B cell (primary cell): ENCODE measurements around the gene TRIM60. TPM values are rescaled to one million over a fixed set of nuclear protein-coding genes. Genes with fewer than 3 reads are reported as not detected.
"Not testable (repeated sequence)": the region's sequence is repeated elsewhere in the genome, so short reads cannot be mapped to it uniquely, and the experiment has no call there.

Experiments used
- ATAC-seq: fragments of 200-7000 bp; cut with Tn5 transposase; one replicate; pipeline ENCODE4 v1.10.0; 2021; ENCODE audit warnings: low read depth, mild to moderate bottlenecking, moderate number of reproducible peaks, moderate library complexity
- CTCF ChIA-PET: fragments of 350-600 bp; sonication (Branson Sonifier 250); formaldehyde crosslinking; loops from one replicate; lab custom pipeline; 2021; ENCODE audit warnings: antibody characterized with exemption, inconsistent platforms; lab: Charles Lee
- POLR2A ChIA-PET: fragments of 350-600 bp; sonication (Branson Sonifier 250); formaldehyde crosslinking; loops from one replicate; lab custom pipeline; 2021; ENCODE audit warnings: antibody characterized with exemption; lab: Charles Lee
- DNase-seq: peaks from one replicate; pipeline ENCODE4 v3.0.0; 2013
- H2AFZ ChIP-seq: 2 replicates; pipeline ENCODE4 v1.6.1; 2012; ENCODE audit warnings: mild to moderate bottlenecking, low read depth, low read length; ENCODE audit not compliant: insufficient read depth, poor library complexity, severe bottlenecking
- H3K27ac ChIP-seq, 2 donors: 1 replicate in 1 of 2; 2 replicates in 1 of 2; pipeline ENCODE4 v1.5.1; 2012 to 2013; ENCODE audit warnings: low read length in 2 of 2, mild to moderate bottlenecking in 2 of 2, moderate library complexity in 1 of 2
- H3K27me3 ChIP-seq, 4 experiments: fragments of 200-600 bp in 1 of 4; sonication (generic) in 1 of 4; replicated peaks in 1 of 4; 1 replicate in 2 of 4; 2 replicates in 2 of 4; pipeline versions ENCODE4 v1.6.1 to v1.7.0; 2013 to 2016; ENCODE audit warnings: low read length in 3 of 4, mild to moderate bottlenecking in 2 of 4, mixed read lengths in 1 of 4, moderate library complexity in 1 of 4; ENCODE audit not compliant: insufficient read depth in 4 of 4, control insufficient read depth in 3 of 4; ENCODE audit errors: control extremely low read depth in 1 of 4
- H3K36me3 ChIP-seq, 2 experiments: replicated peaks in 1 of 2; 1 replicate in 1 of 2; 2 replicates in 1 of 2; pipeline versions ENCODE4 v1.6.1 to v1.7.1; 2013; ENCODE audit warnings: low read length in 1 of 2; ENCODE audit not compliant: insufficient read depth in 2 of 2, control insufficient read depth in 1 of 2; ENCODE audit errors: control extremely low read depth in 1 of 2, extremely low read depth in 1 of 2
- H3K4me1 ChIP-seq, 2 donors: fragments of 200-600 bp in 1 of 2; sonication (generic) in 1 of 2; 1 replicate in 1 of 2; 2 replicates in 1 of 2; pipeline versions ENCODE4 v1.5.1 to v1.6.1; 2013 to 2017; ENCODE audit warnings: low read length in 2 of 2; ENCODE audit not compliant: control insufficient read depth in 2 of 2, insufficient read depth in 2 of 2
- H3K4me2 ChIP-seq: replicated peaks from 2 replicates; pipeline ENCODE3; 2012; ENCODE audit warnings: mild to moderate bottlenecking, low read depth, low read length; ENCODE audit not compliant: poor library complexity, severe bottlenecking
- H3K4me3 ChIP-seq, 5 experiments: fragments of 200-600 bp in 1 of 5; sonication (generic) in 1 of 5; 1 replicate in 3 of 5; 2 replicates in 2 of 5; pipeline versions ENCODE4 v1.5.1 to v1.7.0; 2011 to 2016; ENCODE audit warnings: low read length in 4 of 5, mild to moderate bottlenecking in 4 of 5, low read depth in 2 of 5, control low read depth in 1 of 5, moderate library complexity in 1 of 5; ENCODE audit not compliant: insufficient read depth in 1 of 5; ENCODE audit errors: control extremely low read depth in 1 of 5, extremely low read depth in 1 of 5
- H3K79me2 ChIP-seq: fragments of 200-600 bp; sonication (generic); one replicate; pipeline ENCODE4 v1.6.0; 2016; ENCODE audit warnings: low read length; ENCODE audit not compliant: control insufficient read depth, insufficient read depth
- H3K9ac ChIP-seq: fragments of 200-600 bp; sonication (generic); 2 replicates; pipeline ENCODE4 v1.6.1; 2017; ENCODE audit warnings: mild to moderate bottlenecking, low read length, moderate library complexity
- H3K9me3 ChIP-seq, 3 donors: one replicate each; pipeline versions ENCODE4 v1.6.1 to v1.7.1; 2013; ENCODE audit warnings: low read length in 2 of 3; ENCODE audit not compliant: control insufficient read depth in 2 of 3, insufficient read depth in 1 of 3; ENCODE audit errors: control extremely low read depth in 1 of 3
- H4K20me1 ChIP-seq: 2 replicates; pipeline ENCODE4 v1.6.0; 2012; ENCODE audit warnings: mild to moderate bottlenecking, low read length; ENCODE audit not compliant: insufficient read depth, control insufficient read depth, poor library complexity, severe bottlenecking
- H3K27ac Mint-ChIP-seq: one replicate; pipeline ENCODE4 v1.8.0; 2021; ENCODE audit warnings: mixed read lengths
- H3K27me3 Mint-ChIP-seq: one replicate; pipeline ENCODE4 v1.8.0; 2021; ENCODE audit warnings: mixed read lengths
- H3K4me1 Mint-ChIP-seq: one replicate; pipeline ENCODE4 v1.8.0; 2021; ENCODE audit warnings: mixed read lengths
- H3K4me3 Mint-ChIP-seq: one replicate; pipeline ENCODE4 v1.8.0; 2021; ENCODE audit warnings: mixed read lengths
- H3K9me3 Mint-ChIP-seq: one replicate; pipeline ENCODE4 v1.8.0; 2022; ENCODE audit warnings: mixed read lengths; ENCODE audit not compliant: insufficient read depth
- EZH2 ChIP-seq: IDR thresholded peaks from 2 replicates; pipeline ENCODE4 v1.6.1; 2012; ENCODE audit warnings: borderline replicate concordance, low read depth, mild to moderate bottlenecking, moderate library complexity, low read length; ENCODE audit not compliant: insufficient read depth, poor library complexity, severe bottlenecking
- WGBS: methylation state at CpG from one replicate; pipeline ENCODE4 v1.1.5; 2013; ENCODE audit warnings: missing lambda C conversion rate; ENCODE audit not compliant: insufficient coverage; 5-methylcytosine and 5-hydroxymethylcytosine counted together
- intact Hi-C: fragments of 100-400 bp; cut with micrococcal nuclease; formaldehyde crosslinking; loops from one replicate; pipeline ENCODE4 v1.10.0; 2022
- polyA plus RNA-seq: library from polyadenylated mRNA; depleted of rRNA; stranded (reverse); fragments of >200 nt; gene quantifications from 2 replicates; pipeline ENCODE4 v1.2.3, GENCODE V29; 2012
- total RNA-seq, 2 donors: library from RNA; stranded (reverse); fragments of 120-200 nt in 1 of 2; gene quantifications; 1 replicate in 1 of 2; 2 replicates in 1 of 2; pipeline versions ENCODE4 v1.2.3 to v1.2.4, GENCODE V29; 2013 to 2022
- TF ChIP-seq, protein P1 (sequence below): fragments of 200-600 bp; IDR thresholded peaks from one replicate; pipeline ENCODE4 v1.8.0; 2022; ENCODE audit warnings: antibody characterized with exemption, mild to moderate bottlenecking

TRIM60 gene
- total and polyA plus RNA-seq, 2 donors (not counting 1 experiment from before 2014, with no cell fraction given) = not detected

DNA sequence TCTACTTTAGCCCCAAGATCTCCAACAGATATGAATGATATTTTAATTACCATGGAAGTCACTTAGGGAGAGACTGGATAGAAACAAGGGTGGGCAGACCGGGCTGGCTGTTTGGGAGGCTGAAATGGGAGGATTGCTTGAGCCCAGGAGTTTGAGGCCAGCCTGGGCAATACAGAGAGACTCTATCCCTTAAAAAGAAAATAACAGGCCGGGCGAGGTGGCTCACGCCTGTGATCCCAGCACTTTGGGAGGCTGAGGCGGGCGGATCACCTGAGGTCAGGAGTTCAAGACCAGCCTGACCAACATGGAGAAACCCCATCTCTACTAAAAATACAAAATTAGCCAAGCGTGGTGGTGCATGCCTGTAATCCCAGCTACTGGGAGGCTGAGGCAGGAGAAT, 53.0 kb downstream of the TRIM60 start:
- H3K4me1 Mint-ChIP-seq, H3K27ac Mint-ChIP-seq, H3K4me3 Mint-ChIP-seq, H3K9me3 ChIP-seq, intact Hi-C loops, DNase-seq, POLR2A ChIA-PET, H3K4me3 ChIP-seq, H3K79me2 ChIP-seq, H3K9me3 Mint-ChIP-seq, H3K4me2 ChIP-seq, H3K4me1 ChIP-seq, H3K27ac ChIP-seq, H3K27me3 Mint-ChIP-seq, ATAC-seq, H2AFZ ChIP-seq, H4K20me1 ChIP-seq, H3K9ac ChIP-seq, H3K27me3 ChIP-seq: not testable (repeated sequence)
- CTCF ChIA-PET = interaction anchor here (0.6 kb wide), 1 partner anchor 263 kb away, joined by 3 read pairs; no protein-coding TSS in a partner anchor
- no CpG with 5 or more reads among the region's 7 CpGs for WGBS
- H3K36me3 ChIP-seq = peaks cover 0 to 32% of the 10 kb centered on the region in 2 experiments

DNA sequence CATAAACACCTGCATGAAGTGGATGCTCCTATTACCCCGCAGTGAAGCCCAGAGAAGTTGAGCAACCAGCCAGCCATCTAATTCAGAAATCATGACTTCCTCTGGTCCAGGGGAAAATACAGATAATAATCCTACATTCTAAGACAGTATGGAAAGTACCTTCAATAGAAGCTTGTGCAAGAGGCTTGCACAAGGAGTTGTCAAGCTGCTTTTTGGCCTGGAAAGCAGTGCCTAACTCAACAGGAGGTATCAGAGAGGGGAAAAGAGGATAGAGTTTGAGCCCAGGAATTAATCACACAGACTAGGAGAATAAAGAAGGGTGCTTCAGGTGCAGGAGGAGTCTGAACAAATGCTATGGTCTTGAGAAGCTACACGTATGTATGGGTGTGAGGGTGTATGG, 54.1 kb downstream of the TRIM60 start:
- Histone ChIP-seq H3K36me3 (peaks cover 0 to 30% of the 10 kb centered on the region in 2 experiments), H4K20me1 (no peaks in the 10 kb centered on the region), H3K9ac (no peak overlapping the region), H3K4me2 (no peak overlapping the region), H3K4me3 (no peak overlapping the region), H2AFZ (no peak overlapping the region), H3K79me2 (no peaks in the 10 kb centered on the region), H3K4me1 (no peaks in the 10 kb centered on the region), H3K27ac (no peak overlapping the region), H3K27me3 (no peaks in the 10 kb centered on the region), H3K9me3 (no peaks in the 10 kb centered on the region)
- WGBS = 89% methylated on average over 1 of the region's 2 CpGs
- ATAC-seq (no peak), DNase-seq (no peak)
- Mint-ChIP-seq H3K4me1 (no peaks in the 10 kb centered on the region), H3K27ac (no peak overlapping the region), H3K4me3 (no peak overlapping the region), H3K27me3 (no peaks in the 10 kb centered on the region), H3K9me3 (no peaks in the 10 kb centered on the region)
- ChIA-PET CTCF (no interaction called here), POLR2A (no interaction called here)
- TF ChIP-seq, protein P1, sequence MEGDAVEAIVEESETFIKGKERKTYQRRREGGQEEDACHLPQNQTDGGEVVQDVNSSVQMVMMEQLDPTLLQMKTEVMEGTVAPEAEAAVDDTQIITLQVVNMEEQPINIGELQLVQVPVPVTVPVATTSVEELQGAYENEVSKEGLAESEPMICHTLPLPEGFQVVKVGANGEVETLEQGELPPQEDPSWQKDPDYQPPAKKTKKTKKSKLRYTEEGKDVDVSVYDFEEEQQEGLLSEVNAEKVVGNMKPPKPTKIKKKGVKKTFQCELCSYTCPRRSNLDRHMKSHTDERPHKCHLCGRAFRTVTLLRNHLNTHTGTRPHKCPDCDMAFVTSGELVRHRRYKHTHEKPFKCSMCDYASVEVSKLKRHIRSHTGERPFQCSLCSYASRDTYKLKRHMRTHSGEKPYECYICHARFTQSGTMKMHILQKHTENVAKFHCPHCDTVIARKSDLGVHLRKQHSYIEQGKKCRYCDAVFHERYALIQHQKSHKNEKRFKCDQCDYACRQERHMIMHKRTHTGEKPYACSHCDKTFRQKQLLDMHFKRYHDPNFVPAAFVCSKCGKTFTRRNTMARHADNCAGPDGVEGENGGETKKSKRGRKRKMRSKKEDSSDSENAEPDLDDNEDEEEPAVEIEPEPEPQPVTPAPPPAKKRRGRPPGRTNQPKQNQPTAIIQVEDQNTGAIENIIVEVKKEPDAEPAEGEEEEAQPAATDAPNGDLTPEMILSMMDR = no peak
- TF ChIP-seq EZH2 = no peak
- intact Hi-C loops = no loop called here
